Femur (tissue), 1 donor: ENCODE measurements around the gene AGPS.
"Not testable (repeated sequence)": the region's sequence is repeated elsewhere in the genome, so short reads cannot be mapped to it uniquely, and the experiment has no call there.

Experiments
- DNase-seq: peaks from one replicate; pipeline ENCODE4 v3.0.0-alpha.2; 2017

The AGPS gene

GRCh38 chr2:177391822-177392372 is 676 bp upstream of the AGPS start:
- no peak for DNase-seq

GRCh38 chr2:177393203-177393755 is 706 bp downstream of the AGPS start:
- no peak for DNase-seq

GRCh38 chr2:177393824-177394593 is 1.4 kb downstream of the AGPS start:
- no peak for DNase-seq

GRCh38 chr2:177394594-177394973 is 2.0 kb downstream of the AGPS start:
- DNase-seq: no peak

- DNase-seq: no peak
Observed at GRCh38 chr2:177395351-177396065, 2.9 kb downstream of the AGPS start.

- DNase-seq: no peak
Observed at GRCh38 chr2:177396703-177397460, 4.3 kb downstream of the AGPS start.

GRCh38 chr2:177397481-177398289 is 5.1 kb downstream of the AGPS start:
- no peak for DNase-seq

- no peak for DNase-seq
Observed at GRCh38 chr2:177398290-177398683, 5.7 kb downstream of the AGPS start.

GRCh38 chr2:177398791-177399190 is 6.2 kb downstream of the AGPS start:
- no peak for DNase-seq

- DNase-seq: no peak
Observed at GRCh38 chr2:177399376-177399775, 6.8 kb downstream of the AGPS start.

GRCh38 chr2:177400337-177400923 is 7.9 kb downstream of the AGPS start:
- no peak for DNase-seq

GRCh38 chr2:177402096-177402495 is 9.5 kb downstream of the AGPS start:
- DNase-seq: no peak

- no peak for DNase-seq
Observed at GRCh38 chr2:177403838-177404237, 11.3 kb downstream of the AGPS start.

GRCh38 chr2:177404243-177404642 is 11.7 kb downstream of the AGPS start:
- no peak for DNase-seq

- DNase-seq: no peak
Observed at GRCh38 chr2:177405029-177405692, 12.6 kb downstream of the AGPS start.

- DNase-seq: no peak
Observed at GRCh38 chr2:177406182-177406581, 13.6 kb downstream of the AGPS start.

GRCh38 chr2:177407031-177407430 is 14.5 kb downstream of the AGPS start:
- no peak for DNase-seq

GRCh38 chr2:177410629-177411028 is 18.1 kb downstream of the AGPS start:
- not testable (repeated sequence) for DNase-seq

- DNase-seq: no peak
Observed at GRCh38 chr2:177413703-177414102, 21.1 kb downstream of the AGPS start.

- DNase-seq: no peak
Observed at GRCh38 chr2:177419274-177419673, 26.7 kb downstream of the AGPS start.

GRCh38 chr2:177422271-177422670 is 29.7 kb downstream of the AGPS start:
- no peak for DNase-seq
